DMS153 treated with DMSO at 0.1 percent for 48 hours (cell line): Measurements from ENCODE around the gene EDEM1.
"Not testable (repeated sequence)": the region's sequence is repeated elsewhere in the genome, so short reads cannot be mapped to it uniquely, and the experiment has no call there.

Source experiments
- DNase-seq: peaks from one replicate; lab custom pipeline; 2025; ENCODE audit not compliant: unreplicated experiment; lab: John Stamatoyannopoulos, UW

The EDEM1 gene

GRCh38 chr3:5170975-5171374 lies 16.5 kb upstream of the EDEM1 start:
- no peak for DNase-seq

GRCh38 chr3:5172018-5172417 lies 15.5 kb upstream of the EDEM1 start:
- no peak for DNase-seq

- DNase-seq: not testable (repeated sequence)
Measured at GRCh38 chr3:5179036-5179435, 8.5 kb upstream of the EDEM1 start.

GRCh38 chr3:5181469-5182141 lies 5.9 kb upstream of the EDEM1 start:
- no peak for DNase-seq

GRCh38 chr3:5183714-5184113 lies 3.8 kb upstream of the EDEM1 start:
- not testable (repeated sequence) for DNase-seq

GRCh38 chr3:5184499-5184898 lies 3.0 kb upstream of the EDEM1 start:
- DNase-seq: no peak

GRCh38 chr3:5185093-5185673 lies 2.3 kb upstream of the EDEM1 start:
- no peak for DNase-seq

GRCh38 chr3:5186089-5186857 lies 1.2 kb upstream of the EDEM1 start:
- no peak for DNase-seq

- DNase-seq: no peak
Measured at GRCh38 chr3:5186858-5187155, 700 bp upstream of the EDEM1 start.

GRCh38 chr3:5187920-5188418 lies 462 bp downstream of the EDEM1 start:
- DNase-seq: no peak

GRCh38 chr3:5188419-5189221 lies 1.1 kb downstream of the EDEM1 start:
- DNase-seq: no peak

GRCh38 chr3:5190147-5190791 lies 2.8 kb downstream of the EDEM1 start:
- DNase-seq: no peak

- no peak for DNase-seq
Measured at GRCh38 chr3:5191555-5192304, 4.2 kb downstream of the EDEM1 start.

- DNase-seq: no peak
Measured at GRCh38 chr3:5192571-5193365, 5.3 kb downstream of the EDEM1 start.

GRCh38 chr3:5194341-5194740 lies 6.8 kb downstream of the EDEM1 start:
- DNase-seq: no peak

GRCh38 chr3:5194801-5195509 lies 7.4 kb downstream of the EDEM1 start:
- DNase-seq: no peak

GRCh38 chr3:5195605-5196004 lies 8.1 kb downstream of the EDEM1 start:
- DNase-seq: no peak

- no peak for DNase-seq
Measured at GRCh38 chr3:5197022-5197421, 9.5 kb downstream of the EDEM1 start.
